K562 (cell line): ENCODE data around the gene FTO. TPM values are rescaled to one million over a fixed set of nuclear protein-coding genes. Genes with fewer than 3 reads are reported as not detected.

Experiments used
- ATAC-seq: fragments of 200-7000 bp; cut with Tn5 transposase; 3 replicates; pipeline ENCODE4 v1.9.1; 2020; ENCODE audit warnings: moderate library complexity
- BruUV-seq: library from RNA; stranded (reverse); fragments of 400-500 nt; replicated peaks from 2 replicates; lab custom pipeline; 2021; lab: Mats Ljungman, UMichigan
- CTCF ChIA-PET: fragments of 300-600 bp; formaldehyde crosslinking; extraction: SDS; loops from one replicate; lab custom pipeline; 2021; ENCODE audit warnings: low intra/inter-chr PET ratio; lab: Yijun Ruan, JAX
- POLR2A ChIA-PET: fragments of 300-600, 350-650 bp; sonication (Branson Sonifier 250); formaldehyde crosslinking; extraction: SDS; loops from one replicate; lab custom pipeline; 2021; ENCODE audit warnings: antibody characterized with exemption, inconsistent platforms; lab: Yijun Ruan, JAX
- DNase-seq, 4 experiments: peaks; one replicate each; pipeline versions ENCODE4 v3.0.0 to v3.0.0-alpha.2; 2011 to 2018; ENCODE audit warnings: low spot score in 3 of 4, mixed read lengths in 3 of 4; ENCODE audit errors: extremely low read depth in 1 of 4
- FAIRE-seq: peaks from 2 replicates; lab custom pipeline; 2011; peaks lifted over from hg19 to GRCh38; lab: Jason Lieb, UNC
- H2AFZ ChIP-seq: 2 replicates; pipeline ENCODE4 v1.6.0; 2011; ENCODE audit warnings: low read depth, low read length, control low read depth, inconsistent platforms
- H3K27ac ChIP-seq: fragments of 200-600 bp; 3 replicates; pipeline ENCODE4 v1.8.0; 2011; ENCODE audit warnings: low read depth, mild to moderate bottlenecking, control low read depth, inconsistent platforms, low read length, moderate library complexity, mixed read lengths; ENCODE audit errors: extremely low read depth
- H3K27me3 ChIP-seq, 2 experiments: fragments of 300-600 bp in 1 of 2; 2 replicates in 1 of 2; 3 replicates in 1 of 2; pipeline versions ENCODE4 v1.6.0 to v1.8.0; 2011; ENCODE audit warnings: inconsistent platforms in 2 of 2, low read length in 2 of 2, mild to moderate bottlenecking in 1 of 2, mixed read lengths in 1 of 2, moderate library complexity in 1 of 2; ENCODE audit not compliant: control insufficient read depth in 2 of 2, insufficient read depth in 2 of 2
- H3K36me3 ChIP-seq: fragments of 300-600 bp; 3 replicates; pipeline ENCODE4 v1.8.0; 2011; ENCODE audit warnings: mild to moderate bottlenecking, low read length, inconsistent platforms; ENCODE audit not compliant: control insufficient read depth, insufficient read depth
- H3K4me1 ChIP-seq, 2 experiments: fragments of 200-600 bp in 1 of 2; replicated peaks in 1 of 2; 2 replicates in 1 of 2; 3 replicates in 1 of 2; pipeline versions ENCODE4 v1.5.1 to v1.8.0; 2011; ENCODE audit warnings: inconsistent platforms in 2 of 2, low read length in 2 of 2, mild to moderate bottlenecking in 1 of 2, mixed read lengths in 1 of 2, moderate library complexity in 1 of 2; ENCODE audit not compliant: control insufficient read depth in 2 of 2, insufficient read depth in 2 of 2
- H3K4me2 ChIP-seq: 2 replicates; pipeline ENCODE4 v1.6.1; 2011; ENCODE audit warnings: low read length, control low read depth, inconsistent platforms, mixed read lengths; ENCODE audit not compliant: insufficient read depth
- H3K4me3 ChIP-seq: fragments of 200-600 bp; sonication (generic), shearing (Covaris generic); 2 replicates; pipeline ENCODE4 v1.5.1; 2016; ENCODE audit warnings: control low read depth, inconsistent platforms
- H3K79me2 ChIP-seq: fragments of 200-600 bp; 3 replicates; pipeline ENCODE4 v1.8.0; 2011; ENCODE audit warnings: low read length, inconsistent platforms; ENCODE audit not compliant: control insufficient read depth, insufficient read depth
- H3K9ac ChIP-seq, 2 experiments: 2 replicates each; pipeline versions ENCODE4 v1.6.0 to v1.6.1; 2011; ENCODE audit warnings: low read depth in 2 of 2, low read length in 2 of 2, control low read depth in 1 of 2, inconsistent platforms in 1 of 2, mild to moderate bottlenecking in 1 of 2, mixed read lengths in 1 of 2; ENCODE audit not compliant: insufficient read depth in 1 of 2
- H3K9me1 ChIP-seq: one replicate; pipeline ENCODE4 v1.6.0; 2011; ENCODE audit warnings: inconsistent platforms, mild to moderate bottlenecking, low read length, moderate library complexity; ENCODE audit not compliant: control insufficient read depth, insufficient read depth
- H3K9me3 ChIP-seq: replicated peaks from 2 replicates; pipeline ENCODE4 v1.5.1; 2011; ENCODE audit warnings: low read depth, low read length, inconsistent platforms; ENCODE audit not compliant: control insufficient read depth, insufficient read depth
- H4K20me1 ChIP-seq: replicated peaks from 2 replicates; pipeline ENCODE4 v1.6.1; 2011; ENCODE audit warnings: low read length, inconsistent platforms, mixed read lengths; ENCODE audit not compliant: control insufficient read depth, insufficient read depth
- CCNT2 ChIP-seq: IDR thresholded peaks from 2 replicates; pipeline ENCODE4 v1.6.1; 2011; ENCODE audit warnings: borderline replicate concordance, low read depth, mild to moderate bottlenecking, moderate library complexity, mixed read lengths, low read length; ENCODE audit not compliant: insufficient read length; ENCODE audit errors: extremely low read depth
- ELK3 ChIP-seq: fragments of 450-650 bp; formaldehyde crosslinking; IDR thresholded peaks from 2 replicates; pipeline ENCODE4 v1.4.0; 2020; ENCODE audit warnings: mild to moderate bottlenecking
- HOMEZ ChIP-seq: fragments of 250-450 bp; sonication (Bioruptor Pico); IDR thresholded peaks from 2 replicates; pipeline ENCODE4 v1.4.0; 2020; ENCODE audit warnings: mild to moderate bottlenecking, moderate library complexity
- IRF2 ChIP-seq: sonication (generic); formaldehyde crosslinking; IDR thresholded peaks from 2 replicates; pipeline ENCODE4 v1.8.1; 2022; ENCODE audit warnings: mild to moderate bottlenecking, missing genetic modification reagents
- MCM3 ChIP-seq: fragments of 450-650 bp; IDR thresholded peaks from 2 replicates; pipeline ENCODE4 v1.6.1; 2016
- NFXL1 ChIP-seq: fragments of 450-650 bp; formaldehyde crosslinking; IDR thresholded peaks from 2 replicates; pipeline ENCODE4 v1.4.0; 2021; ENCODE audit warnings: mild to moderate bottlenecking
- POU5F1 ChIP-seq: fragments of 150-350 bp; IDR thresholded peaks from 2 replicates; pipeline ENCODE4 v1.6.1; 2014; ENCODE audit warnings: borderline replicate concordance, low read length, low read depth, mild to moderate bottlenecking; ENCODE audit not compliant: partially characterized antibody
- RBBP5 ChIP-seq: fragments of 200-600 bp; sonication (generic); IDR thresholded peaks from 2 replicates; pipeline ENCODE4 v1.6.1; 2012; ENCODE audit warnings: borderline replicate concordance, mild to moderate bottlenecking, low read length, control low read depth, inconsistent platforms; ENCODE audit not compliant: insufficient read depth, poor library complexity, severe bottlenecking
- RBM15 ChIP-seq: fragments of 200-400 bp; formaldehyde crosslinking; IDR thresholded peaks from 2 replicates; pipeline ENCODE4 v1.6.1; 2018; ENCODE audit warnings: mild to moderate bottlenecking, low read length, moderate library complexity; ENCODE audit not compliant: insufficient read depth
- SIN3B ChIP-seq: fragments of 450-650 bp; IDR thresholded peaks from 2 replicates; pipeline ENCODE4 v1.6.1; 2017; ENCODE audit warnings: low read depth, mild to moderate bottlenecking, moderate library complexity
- STAT5A ChIP-seq: IDR thresholded peaks from 2 replicates; pipeline ENCODE4 v1.6.1; 2012; ENCODE audit warnings: low read length, inconsistent platforms, borderline replicate concordance
- TBL1XR1 ChIP-seq, 2 experiments: IDR thresholded peaks; 2 replicates each; pipeline ENCODE4 v1.6.1; 2012; ENCODE audit warnings: improper control_type of control experiment in 2 of 2, low read length in 2 of 2, mild to moderate bottlenecking in 1 of 2
- ZNF124 ChIP-seq: sonication (generic); formaldehyde crosslinking; IDR thresholded peaks from 2 replicates; pipeline ENCODE4 v1.8.1; 2022; ENCODE audit warnings: missing genetic modification reagents
- ZNF764 ChIP-seq: fragments of 250-450 bp; sonication (Bioruptor Pico); IDR thresholded peaks from 2 replicates; pipeline ENCODE4 v1.4.0; 2020; ENCODE audit warnings: low read depth, mild to moderate bottlenecking, moderate library complexity
- WGBS: fragments of 100-300 bp; shearing (Covaris generic); methylation state at CpG from one replicate; pipeline ENCODE4 v1.1.6; 2016; ENCODE audit warnings: low coverage, mixed read lengths; ENCODE audit not compliant: insufficient coverage; ENCODE audit errors: missing lambda C conversion rate; 5-methylcytosine and 5-hydroxymethylcytosine counted together
- in situ Hi-C: fragments of 300-500 bp; cut with MboI; formaldehyde crosslinking; loops from 4 replicates; pipeline ENCODE4 v1.15.0; 2018; ENCODE audit warnings: inconsistent platforms, mixed read lengths
- intact Hi-C: fragments of 100-400 bp; cut with micrococcal nuclease; formaldehyde crosslinking; loops from 2 replicates; pipeline ENCODE4 v1.14.2; 2022
- polyA plus RNA-seq, 8 experiments: library from polyadenylated mRNA; depleted of rRNA in 4 of 8; stranded (reverse) in 5 of 8; unstranded in 3 of 8; fragments of >200 nt; fragmentation: Nextera tagmentation in 2 of 8; fragmentation: Illumina TruSeq in 1 of 8; extraction: Ambion mirVana in 2 of 8; extraction: Trizol in 1 of 8; gene quantifications; 2 replicates each; pipeline versions ENCODE4 v1.2.1 to v1.2.3, GENCODE V29; 2011 to 2014; ENCODE audit warnings: inconsistent platforms in 1 of 8, missing spikeins in 1 of 8
- total RNA-seq, 7 experiments: library from RNA; depleted of rRNA in 6 of 7; stranded (reverse); fragments of >200 nt in 6 of 7; fragmentation: Illumina TruSeq in 2 of 7; extraction: Trizol in 2 of 7; gene quantifications; 2 replicates each; pipeline versions ENCODE4 v1.2.1 to v1.2.3, GENCODE V29; 2011 to 2021; ENCODE audit warnings: low replicate concordance in 1 of 7
- TF ChIP-seq, protein P1 (sequence below): fragments of 450-650 bp; IDR thresholded peaks from 2 replicates; pipeline ENCODE4 v1.6.1; 2017; ENCODE audit warnings: antibody characterized with exemption

The FTO gene
- total and polyA plus RNA-seq, 9 of the 15 experiments (the other 6 are each of a cell fraction or from before 2014, with no cell fraction given), result 11.3 to 27.7 (median 25.5) TPM

DNA sequence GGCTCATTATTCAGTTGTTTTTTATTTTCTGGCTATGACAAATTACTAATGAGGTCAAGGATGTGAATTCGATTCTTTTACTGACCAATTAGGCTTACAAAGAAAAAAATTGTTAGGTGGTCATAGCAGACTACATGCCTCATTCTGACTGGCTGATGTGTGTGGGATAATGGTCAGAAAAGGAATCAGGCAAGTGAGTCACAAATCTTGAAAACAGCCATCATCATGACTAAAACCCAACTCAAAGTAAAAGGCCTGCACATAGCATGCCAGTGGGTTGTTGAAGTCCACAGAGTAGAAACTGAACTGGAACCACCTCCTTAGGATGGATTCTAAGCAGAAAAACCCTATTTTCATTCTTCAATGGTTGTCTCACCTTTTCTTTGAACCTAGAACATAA, 8.9 kb upstream of the FTO start:
- H3K4me3 ChIP-seq, result no peak overlapping the region
- no peaks in the 10 kb centered on the region for H3K9me1 ChIP-seq
- no peak overlapping the region for H3K9ac ChIP-seq
- in situ Hi-C loops (no loop called here), intact Hi-C loops (no loop called here)
- no TSS peak for BruUV-seq
- no peaks in the 10 kb centered on the region for H3K79me2 ChIP-seq
- no peak overlapping the region for H3K4me2 ChIP-seq
- H4K20me1 ChIP-seq, result no peaks in the 10 kb centered on the region
- 0 out of 3 replicates have a peak, but pooled peaks cover 5% of the 10 kb centered on the region for H3K36me3 ChIP-seq
- FAIRE-seq (no peak), DNase-seq (no peak), ATAC-seq (no peak)
- no peak overlapping the region for H3K27ac ChIP-seq
- H3K27me3 ChIP-seq, result no peaks in the 10 kb centered on the region
- WGBS, result 13% methylated on average over 1 of the region's 1 CpG
- CTCF ChIA-PET, result no interaction called here
- H3K9me3 ChIP-seq, result no peaks in the 10 kb centered on the region
- H2AFZ ChIP-seq, result no peak overlapping the region
- no peaks in the 10 kb centered on the region for H3K4me1 ChIP-seq
- POLR2A ChIA-PET, result interaction anchor here (1.0 kb wide), 1 partner anchor 9 kb away, joined by 3 read pairs; the partner anchor contains the start of genes FTO and RPGRIP1L
- no peak for TF ChIP-seq CCNT2
- TF ChIP-seq POU5F1, result no peak
- TF ChIP-seq STAT5A, result no peak
- TF ChIP-seq MCM3, result no peak
- TF ChIP-seq ZNF124 (CRISPR knock-in tag), result no peak
- TF ChIP-seq RBM15, result no peak
- TF ChIP-seq, protein P1, sequence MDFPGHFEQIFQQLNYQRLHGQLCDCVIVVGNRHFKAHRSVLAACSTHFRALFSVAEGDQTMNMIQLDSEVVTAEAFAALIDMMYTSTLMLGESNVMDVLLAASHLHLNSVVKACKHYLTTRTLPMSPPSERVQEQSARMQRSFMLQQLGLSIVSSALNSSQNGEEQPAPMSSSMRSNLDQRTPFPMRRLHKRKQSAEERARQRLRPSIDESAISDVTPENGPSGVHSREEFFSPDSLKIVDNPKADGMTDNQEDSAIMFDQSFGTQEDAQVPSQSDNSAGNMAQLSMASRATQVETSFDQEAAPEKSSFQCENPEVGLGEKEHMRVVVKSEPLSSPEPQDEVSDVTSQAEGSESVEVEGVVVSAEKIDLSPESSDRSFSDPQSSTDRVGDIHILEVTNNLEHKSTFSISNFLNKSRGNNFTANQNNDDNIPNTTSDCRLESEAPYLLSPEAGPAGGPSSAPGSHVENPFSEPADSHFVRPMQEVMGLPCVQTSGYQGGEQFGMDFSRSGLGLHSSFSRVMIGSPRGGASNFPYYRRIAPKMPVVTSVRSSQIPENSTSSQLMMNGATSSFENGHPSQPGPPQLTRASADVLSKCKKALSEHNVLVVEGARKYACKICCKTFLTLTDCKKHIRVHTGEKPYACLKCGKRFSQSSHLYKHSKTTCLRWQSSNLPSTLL, result no peak
- TF ChIP-seq SIN3B, result no peak
- TF ChIP-seq ELK3 (CRISPR knock-in tag), result no peak
- TF ChIP-seq ZNF764 (CRISPR knock-in tag), result no peak
- TF ChIP-seq NFXL1 (CRISPR knock-in tag), result no peak
- no peak for TF ChIP-seq HOMEZ (CRISPR knock-in tag)
- no peak for TF ChIP-seq TBL1XR1 (IDR thresholded peaks at IDR 0.05; ENCODE audit: low read length in 2 of 2)
- TF ChIP-seq RBBP5, result no peak
- TF ChIP-seq IRF2 (CRISPR knock-in tag), result no peak
